BJ (cell line): Measurements from ENCODE around the gene ELAVL2. TPM values are rescaled to one million over a fixed set of nuclear protein-coding genes. Genes with fewer than 3 reads are reported as not detected.
A peak's percentile ranks its signal among the peaks of the same experiment; 100 is the strongest.

Source experiments
- CTCF ChIA-PET: fragments of 350-600 bp; formaldehyde crosslinking; extraction: SDS; loops from one replicate; lab custom pipeline; 2021; ENCODE audit warnings: antibody characterized with exemption, inconsistent platforms; lab: Yijun Ruan, JAX
- POLR2A ChIA-PET: fragments of 300-600 bp; sonication (Branson Sonifier 250); formaldehyde crosslinking; extraction: SDS; loops from one replicate; lab custom pipeline; 2021; ENCODE audit warnings: antibody characterized with exemption; lab: Charles Lee
- DNase-seq: peaks from one replicate; pipeline ENCODE4 v3.0.0-alpha.2; 2011; ENCODE audit warnings: low read depth
- H3K27me3 ChIP-seq: 2 replicates; pipeline ENCODE4 v1.6.0; 2011; ENCODE audit warnings: low read length; ENCODE audit not compliant: control insufficient read depth, insufficient read depth
- H3K36me3 ChIP-seq: 2 replicates; pipeline ENCODE4 v1.5.1; 2011; ENCODE audit warnings: low read length; ENCODE audit not compliant: control insufficient read depth, insufficient read depth
- H3K4me3 ChIP-seq: 2 replicates; pipeline ENCODE4 v1.5.1; 2011; ENCODE audit warnings: low read depth, mild to moderate bottlenecking, control low read depth, low read length
- polyA plus RNA-seq: library from polyadenylated mRNA; depleted of rRNA; stranded (reverse); fragments of >200 nt; gene quantifications from 2 replicates; pipeline ENCODE4 v1.2.3, GENCODE V29; 2011
- TF ChIP-seq, protein P1 (sequence below): IDR thresholded peaks from 2 replicates; pipeline ENCODE4 v1.5.1; 2011; ENCODE audit warnings: low read depth, mild to moderate bottlenecking, control low read depth, inconsistent platforms, low read length, moderate library complexity; ENCODE audit not compliant: insufficient read depth

The ELAVL2 gene
- polyA plus RNA-seq, 1 experiment: 0.04 TPM

GRCh38 chr9:23777328-23777727, 48.7 kb downstream of the ELAVL2 start:
- H3K36me3 ChIP-seq: no peaks in the 10 kb centered on the region
- H3K4me3 ChIP-seq: no peak overlapping the region
- DNase-seq: no peak
- TF ChIP-seq, protein P1, sequence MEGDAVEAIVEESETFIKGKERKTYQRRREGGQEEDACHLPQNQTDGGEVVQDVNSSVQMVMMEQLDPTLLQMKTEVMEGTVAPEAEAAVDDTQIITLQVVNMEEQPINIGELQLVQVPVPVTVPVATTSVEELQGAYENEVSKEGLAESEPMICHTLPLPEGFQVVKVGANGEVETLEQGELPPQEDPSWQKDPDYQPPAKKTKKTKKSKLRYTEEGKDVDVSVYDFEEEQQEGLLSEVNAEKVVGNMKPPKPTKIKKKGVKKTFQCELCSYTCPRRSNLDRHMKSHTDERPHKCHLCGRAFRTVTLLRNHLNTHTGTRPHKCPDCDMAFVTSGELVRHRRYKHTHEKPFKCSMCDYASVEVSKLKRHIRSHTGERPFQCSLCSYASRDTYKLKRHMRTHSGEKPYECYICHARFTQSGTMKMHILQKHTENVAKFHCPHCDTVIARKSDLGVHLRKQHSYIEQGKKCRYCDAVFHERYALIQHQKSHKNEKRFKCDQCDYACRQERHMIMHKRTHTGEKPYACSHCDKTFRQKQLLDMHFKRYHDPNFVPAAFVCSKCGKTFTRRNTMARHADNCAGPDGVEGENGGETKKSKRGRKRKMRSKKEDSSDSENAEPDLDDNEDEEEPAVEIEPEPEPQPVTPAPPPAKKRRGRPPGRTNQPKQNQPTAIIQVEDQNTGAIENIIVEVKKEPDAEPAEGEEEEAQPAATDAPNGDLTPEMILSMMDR: no peak
- ChIA-PET CTCF (no interaction called here), POLR2A (no interaction called here)
- no peaks in the 10 kb centered on the region for H3K27me3 ChIP-seq

- no peak for DNase-seq
- TF ChIP-seq, protein P1: no peak
- Histone ChIP-seq H3K4me3 (no peak overlapping the region), H3K36me3 (no peaks in the 10 kb centered on the region), H3K27me3 (no peaks in the 10 kb centered on the region)
- CTCF ChIA-PET: no interaction called here
- POLR2A ChIA-PET: no interaction called here
Measured at GRCh38 chr9:23775549-23775948, 50.5 kb downstream of the ELAVL2 start.

- TF ChIP-seq, protein P1: no peak
- H3K27me3 ChIP-seq: no peaks in the 10 kb centered on the region
- peak; percentile 25 for DNase-seq
- CTCF ChIA-PET: no interaction called here
- H3K4me3 ChIP-seq: no peak overlapping the region
- H3K36me3 ChIP-seq: no peaks in the 10 kb centered on the region
- POLR2A ChIA-PET: no interaction called here
Measured at GRCh38 chr9:23774266-23774665, 51.8 kb downstream of the ELAVL2 start.

DNA sequence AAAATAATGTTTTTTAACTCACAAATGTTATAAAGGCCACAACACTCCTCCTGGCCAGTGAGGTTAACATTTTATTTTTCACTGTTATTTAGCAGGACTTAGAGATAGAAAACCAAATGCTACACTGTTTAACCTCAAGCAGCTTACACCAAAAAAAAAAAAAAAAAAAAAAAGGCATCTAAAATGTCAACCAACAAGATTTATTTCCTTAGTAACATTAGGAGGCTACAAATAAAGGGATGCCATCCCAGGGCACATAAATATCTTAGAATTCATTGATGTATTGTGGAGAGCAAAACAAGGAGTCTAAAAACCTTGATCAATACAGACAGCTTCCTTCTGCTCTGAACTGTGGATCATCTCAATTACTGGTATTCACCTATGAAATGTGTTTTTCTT, 53.7 kb downstream of the ELAVL2 start:
- CTCF ChIA-PET: no interaction called here
- TF ChIP-seq, protein P1: no peak
- POLR2A ChIA-PET: no interaction called here
- Histone ChIP-seq H3K36me3 (no peaks in the 10 kb centered on the region), H3K27me3 (no peaks in the 10 kb centered on the region), H3K4me3 (no peak overlapping the region)
- DNase-seq: no peak

DNA sequence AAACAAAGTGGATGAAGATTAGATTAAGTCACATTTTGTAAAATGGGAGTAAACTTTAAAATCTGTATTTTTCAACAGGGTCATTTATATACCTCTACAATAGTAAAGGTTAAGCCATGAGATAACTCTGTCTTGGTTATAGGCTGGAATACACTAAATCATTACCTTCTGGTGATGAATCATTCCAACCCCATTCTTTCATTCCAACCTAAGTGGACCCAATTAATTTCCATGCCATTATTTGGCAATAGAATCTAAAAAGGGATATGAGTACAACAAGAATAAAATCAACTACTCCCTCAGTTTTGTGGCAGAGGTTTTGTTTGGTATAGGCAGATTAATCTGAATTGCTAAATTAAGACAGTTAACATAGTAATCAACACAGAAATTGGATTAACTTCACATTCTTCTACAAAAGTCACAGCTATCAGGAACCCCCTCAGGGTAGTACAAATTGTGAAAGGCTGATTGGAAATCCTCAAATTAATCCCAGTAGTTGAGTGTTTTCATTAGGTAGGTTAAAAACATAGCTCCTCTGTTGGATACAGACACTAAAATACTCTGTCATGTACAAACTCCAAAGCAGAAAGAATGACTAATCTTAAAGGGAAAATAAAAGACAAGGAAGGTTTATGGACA, 54.2 kb downstream of the ELAVL2 start:
- ChIA-PET POLR2A (no interaction called here), CTCF (no interaction called here)
- no peaks in the 10 kb centered on the region for H3K27me3 ChIP-seq
- TF ChIP-seq, protein P1: no peak
- H3K36me3 ChIP-seq: no peaks in the 10 kb centered on the region
- H3K4me3 ChIP-seq: no peak overlapping the region
- DNase-seq: no peak
